ENCODE results near the gene CD81.
"Not testable (repeated sequence)": the region's sequence is repeated elsewhere in the genome, so short reads cannot be mapped to it uniquely, and the experiment has no call there.

DNA sequence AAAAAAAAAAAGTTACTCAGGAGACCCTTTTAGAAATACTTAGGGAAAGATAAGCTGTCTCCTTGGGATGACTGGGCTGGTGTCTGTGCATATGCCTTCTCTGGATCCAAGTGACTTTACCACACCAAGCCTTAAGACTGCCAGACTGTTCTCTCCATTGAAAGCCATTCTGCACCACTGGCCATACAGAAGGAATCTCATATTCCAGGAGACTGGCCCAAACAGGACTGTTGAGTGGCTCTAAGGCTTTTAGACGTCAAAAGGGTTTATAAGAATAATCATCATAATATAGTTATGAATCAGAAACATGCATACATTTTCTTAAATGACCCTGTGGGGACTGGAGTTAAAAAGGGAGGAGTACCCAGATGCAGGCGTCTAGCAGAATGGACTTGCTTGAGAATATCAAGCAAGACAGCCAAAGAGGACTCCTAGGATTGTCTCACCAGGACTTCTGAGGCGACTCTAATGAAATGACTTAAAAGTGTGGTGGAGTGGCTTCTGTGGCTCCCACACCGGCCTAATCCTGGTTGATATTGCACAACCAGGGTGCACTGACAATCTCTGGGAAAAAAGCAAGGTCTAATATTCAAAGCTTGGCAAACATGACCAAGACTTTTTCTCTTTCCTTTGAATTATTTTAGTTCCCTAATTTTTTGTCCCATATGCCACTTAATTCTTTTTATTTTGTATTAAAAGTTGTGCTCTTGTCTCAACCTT lies 43.5 kb upstream of the CD81 start:
- TF ChIP-seq, protein P1, sequence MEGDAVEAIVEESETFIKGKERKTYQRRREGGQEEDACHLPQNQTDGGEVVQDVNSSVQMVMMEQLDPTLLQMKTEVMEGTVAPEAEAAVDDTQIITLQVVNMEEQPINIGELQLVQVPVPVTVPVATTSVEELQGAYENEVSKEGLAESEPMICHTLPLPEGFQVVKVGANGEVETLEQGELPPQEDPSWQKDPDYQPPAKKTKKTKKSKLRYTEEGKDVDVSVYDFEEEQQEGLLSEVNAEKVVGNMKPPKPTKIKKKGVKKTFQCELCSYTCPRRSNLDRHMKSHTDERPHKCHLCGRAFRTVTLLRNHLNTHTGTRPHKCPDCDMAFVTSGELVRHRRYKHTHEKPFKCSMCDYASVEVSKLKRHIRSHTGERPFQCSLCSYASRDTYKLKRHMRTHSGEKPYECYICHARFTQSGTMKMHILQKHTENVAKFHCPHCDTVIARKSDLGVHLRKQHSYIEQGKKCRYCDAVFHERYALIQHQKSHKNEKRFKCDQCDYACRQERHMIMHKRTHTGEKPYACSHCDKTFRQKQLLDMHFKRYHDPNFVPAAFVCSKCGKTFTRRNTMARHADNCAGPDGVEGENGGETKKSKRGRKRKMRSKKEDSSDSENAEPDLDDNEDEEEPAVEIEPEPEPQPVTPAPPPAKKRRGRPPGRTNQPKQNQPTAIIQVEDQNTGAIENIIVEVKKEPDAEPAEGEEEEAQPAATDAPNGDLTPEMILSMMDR (IDR thresholded peaks at IDR 0.05): not testable (repeated sequence)
- not testable (repeated sequence) for TF ChIP-seq POLR2A, POLR2AphosphoS5, EP300 (IDR thresholded peaks at IDR 0.05)

Data from gastroesophageal sphincter (tissue), 3 donors.